Activated gamma-delta T cell treated with anti-CD3 and anti-CD28 coated beads, Interleukin-2, amount 50 U/mL, for 16 hours (primary cell): ENCODE measurements around the gene PRR16.

Source experiments
- DNase-seq: peaks from one replicate; pipeline ENCODE4 v3.0.0-alpha.2; 2020; ENCODE audit warnings: low read depth

The PRR16 gene

DNA sequence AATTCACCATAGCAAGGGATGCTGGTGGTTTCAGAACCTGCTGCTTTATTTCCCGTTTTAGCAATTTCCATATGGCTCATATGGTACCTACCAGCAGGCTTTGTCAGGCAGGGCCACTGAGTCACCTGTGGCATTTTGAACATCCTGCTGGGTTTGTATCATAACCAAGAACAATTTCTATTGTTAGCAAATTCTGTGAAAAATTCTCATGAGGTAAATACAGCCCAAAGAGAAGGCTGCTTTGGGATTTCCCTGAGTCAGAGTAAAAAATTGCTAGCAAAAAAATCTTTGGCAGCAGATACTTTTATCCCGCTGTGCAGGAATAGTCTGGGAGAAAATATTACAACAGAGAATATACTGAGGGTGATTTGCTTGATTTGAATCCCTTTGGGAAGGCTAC is 52.7 kb downstream of the PRR16 start:
- no peak for DNase-seq

DNA sequence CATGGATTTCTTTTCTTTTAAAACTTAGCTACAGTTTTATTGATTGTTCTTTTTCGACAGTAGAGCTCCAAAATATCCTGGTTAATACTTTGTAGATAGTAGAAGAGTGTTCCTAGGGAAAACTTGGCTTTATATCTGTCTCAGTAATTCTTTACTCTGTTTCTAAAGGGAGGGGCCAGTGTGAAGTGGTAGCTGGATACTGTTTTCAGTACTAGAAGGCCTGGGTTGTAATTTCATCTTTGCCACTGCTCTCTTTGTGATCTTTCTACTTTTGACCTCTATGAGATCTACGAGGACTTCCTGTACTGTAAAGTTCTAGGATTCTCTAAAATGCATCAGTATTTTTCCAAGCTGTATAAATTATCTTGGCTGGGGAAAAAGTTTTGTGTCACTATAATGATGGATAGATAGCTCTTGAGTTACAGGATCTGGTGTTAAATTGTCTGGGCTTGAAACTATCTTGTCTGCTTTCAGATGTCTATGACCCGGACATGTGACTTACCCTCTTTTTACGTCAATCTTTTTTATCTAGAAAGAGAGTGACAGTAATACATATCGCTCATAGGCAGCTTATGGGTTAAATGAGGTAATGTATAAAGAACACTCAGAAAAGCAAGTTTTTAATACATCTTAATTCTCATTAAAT is 53.6 kb downstream of the PRR16 start:
- no peak for DNase-seq

DNA sequence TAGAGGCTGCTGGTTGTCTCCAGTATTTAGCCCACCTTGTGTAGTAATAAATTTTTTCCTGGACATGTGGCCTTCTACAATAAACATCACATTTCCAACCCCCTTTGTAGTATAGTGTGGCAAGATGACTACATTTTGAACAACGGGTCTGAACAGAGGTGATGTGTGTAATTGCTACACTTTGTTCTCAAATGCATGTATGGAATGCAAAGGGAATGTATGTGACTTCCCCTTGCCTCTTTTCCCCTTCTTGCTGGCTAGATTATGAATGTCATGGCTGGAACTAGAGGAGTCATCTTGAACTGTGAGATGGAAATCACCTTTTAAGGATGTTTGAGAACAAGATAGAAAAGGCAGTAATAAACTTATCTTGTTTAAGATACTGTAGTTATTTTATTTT is 54.5 kb downstream of the PRR16 start:
- no peak for DNase-seq

DNA sequence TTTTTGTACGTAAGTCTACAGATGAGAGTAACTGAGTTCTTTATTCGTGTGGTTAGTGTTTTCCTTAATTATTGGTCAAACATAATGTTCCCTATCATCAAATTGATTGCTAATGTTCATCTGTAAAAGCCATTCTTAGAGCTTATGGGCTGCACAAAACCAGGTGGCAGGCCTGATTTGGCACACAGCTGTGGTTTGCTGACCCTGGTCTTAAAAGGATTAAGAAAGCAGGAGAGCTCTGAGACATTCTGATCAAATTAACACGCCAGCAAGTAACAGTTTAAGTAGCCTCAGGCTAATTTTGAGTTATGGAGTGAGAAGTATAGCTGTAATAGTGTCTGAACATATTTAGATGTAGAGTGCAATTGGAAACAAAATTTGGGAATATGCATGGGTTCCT is 63.2 kb downstream of the PRR16 start:
- DNase-seq: no peak

- DNase-seq: no peak
These were observed 64.5 kb downstream of the PRR16 start for GRCh38 chr5:120528609-120529008.

GRCh38 chr5:120529386-120529785 is 65.3 kb downstream of the PRR16 start:
- no peak for DNase-seq

GRCh38 chr5:120531215-120531614 is 67.1 kb downstream of the PRR16 start:
- no peak for DNase-seq

GRCh38 chr5:120532835-120533234 is 68.7 kb downstream of the PRR16 start:
- no peak for DNase-seq

GRCh38 chr5:120533581-120533980 is 69.5 kb downstream of the PRR16 start:
- no peak for DNase-seq

GRCh38 chr5:120535900-120536299 is 71.8 kb downstream of the PRR16 start:
- DNase-seq: no peak

DNA sequence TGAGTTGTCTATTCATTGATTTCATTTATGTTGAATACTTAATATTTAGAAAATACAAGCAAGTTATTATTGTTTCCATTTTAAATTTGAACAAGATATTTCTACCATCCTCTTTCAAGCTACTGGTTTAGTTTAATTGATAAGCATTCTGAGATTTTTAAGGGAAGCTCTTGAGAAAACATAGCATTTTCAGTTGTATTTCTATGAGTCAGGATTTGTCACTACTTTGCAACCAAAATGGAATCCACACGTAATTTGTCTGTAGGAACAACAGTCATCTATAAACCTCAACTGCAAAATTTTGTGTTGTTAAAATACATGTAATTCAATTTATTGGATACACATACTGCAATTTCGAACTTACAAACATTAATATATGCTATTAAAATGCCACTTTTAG is 74.0 kb downstream of the PRR16 start:
- no peak for DNase-seq

- DNase-seq: no peak
These were observed 74.5 kb downstream of the PRR16 start for GRCh38 chr5:120538644-120539043.

GRCh38 chr5:120539471-120539870 is 75.4 kb downstream of the PRR16 start:
- DNase-seq: no peak

- no peak for DNase-seq
These were observed 76.0 kb downstream of the PRR16 start for GRCh38 chr5:120540097-120540496.

DNA sequence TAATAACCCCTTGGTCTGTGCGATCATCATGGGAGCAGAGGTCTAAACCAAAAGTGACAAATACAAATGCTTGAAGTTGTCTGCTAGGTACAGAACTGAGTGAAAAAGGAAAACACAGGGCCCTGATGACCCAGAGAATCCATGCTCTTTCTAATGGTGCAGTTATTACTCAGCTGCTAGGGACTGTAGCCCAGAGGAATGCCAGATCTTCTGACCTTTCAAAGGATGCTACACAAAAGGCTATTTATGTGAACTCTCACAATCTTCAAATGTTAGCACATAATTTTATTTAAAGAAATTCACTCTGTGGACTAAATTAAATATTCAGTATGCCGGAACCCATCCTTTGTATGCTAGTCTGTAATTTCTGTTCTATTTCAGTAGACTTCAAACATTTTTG is 79.9 kb downstream of the PRR16 start:
- no peak for DNase-seq

GRCh38 chr5:120545007-120545406 is 80.9 kb downstream of the PRR16 start:
- DNase-seq: no peak

DNA sequence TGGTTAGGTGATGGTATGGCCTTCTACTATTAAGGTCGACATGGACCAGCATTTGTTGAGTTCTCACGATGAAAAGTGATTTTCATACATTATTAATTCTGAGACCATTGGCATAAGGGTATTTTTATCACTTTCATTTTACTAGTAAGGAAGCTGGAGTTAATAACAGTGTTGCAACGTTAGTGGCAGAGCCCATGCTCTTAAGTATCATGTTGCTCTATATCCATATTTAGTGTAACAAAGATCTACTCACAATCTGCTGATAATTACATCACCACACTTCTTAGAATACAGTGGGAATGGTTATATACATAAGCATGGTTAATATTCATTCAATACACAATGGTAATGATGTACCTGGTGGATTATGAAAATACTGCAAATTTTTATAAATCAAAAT is 81.9 kb downstream of the PRR16 start:
- DNase-seq: no peak

- no peak for DNase-seq
These were observed 82.8 kb downstream of the PRR16 start for GRCh38 chr5:120546922-120547321.

GRCh38 chr5:120550358-120550757 is 86.3 kb downstream of the PRR16 start:
- DNase-seq: no peak

- DNase-seq: no peak
These were observed 88.5 kb downstream of the PRR16 start for GRCh38 chr5:120552638-120553037.

DNA sequence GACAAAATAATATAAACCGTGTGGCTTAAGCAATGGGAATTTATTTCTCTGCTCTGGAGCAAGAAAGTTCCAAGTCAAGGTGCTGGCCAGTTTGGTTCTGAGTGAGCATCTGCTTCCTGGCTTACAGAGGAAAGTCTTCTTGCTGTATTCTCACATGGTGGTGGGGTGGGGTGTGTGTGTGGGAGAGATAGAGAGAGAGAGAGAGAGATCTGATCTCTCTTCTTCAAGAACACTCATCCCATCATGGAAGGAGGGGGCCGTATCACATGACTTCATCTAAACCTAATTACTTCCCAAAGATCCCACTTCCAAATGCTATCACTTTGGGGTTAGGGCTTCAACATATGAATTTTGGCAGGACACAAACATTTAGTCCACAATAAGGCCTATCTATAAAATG is 91.2 kb downstream of the PRR16 start:
- DNase-seq: no peak

DNA sequence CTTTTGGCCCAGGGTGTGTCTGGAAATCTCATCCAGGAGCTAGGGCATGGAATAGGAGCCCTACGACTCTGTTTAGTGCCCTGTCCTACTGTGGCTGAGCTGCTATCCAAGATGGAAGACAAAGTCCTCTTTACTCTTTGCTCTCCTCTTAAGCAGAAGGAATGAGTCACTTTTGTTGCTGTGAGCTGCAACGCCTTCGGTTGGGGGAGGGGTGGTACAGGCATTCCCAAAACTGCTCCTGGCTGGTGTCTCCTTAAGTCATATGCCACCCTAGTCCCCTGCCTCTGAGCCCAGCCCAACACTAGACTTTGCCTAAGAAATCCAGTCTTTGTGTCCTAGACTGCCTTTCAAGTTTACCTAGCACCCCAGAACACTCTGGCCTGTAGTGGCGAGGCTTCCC is 99.9 kb downstream of the PRR16 start:
- DNase-seq: no peak

DNA sequence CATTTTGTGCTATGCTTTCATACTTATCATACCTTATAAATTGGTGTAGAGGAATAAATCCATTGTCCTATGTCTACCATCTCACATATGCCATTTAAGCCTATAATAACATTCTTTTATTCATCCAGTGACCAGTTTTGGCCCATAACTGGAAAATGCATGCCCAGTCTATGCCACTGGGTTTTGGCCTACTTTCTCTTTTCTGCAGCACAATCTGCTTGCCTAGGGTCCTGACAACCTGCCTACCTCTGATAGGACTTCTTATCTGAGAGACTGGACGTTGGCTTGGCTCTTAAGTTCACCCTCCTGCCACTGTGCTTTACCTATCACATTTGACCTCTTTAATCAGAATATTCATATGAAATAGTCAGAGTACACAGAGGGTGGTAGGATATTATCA is 103.0 kb downstream of the PRR16 start:
- DNase-seq: no peak

DNA sequence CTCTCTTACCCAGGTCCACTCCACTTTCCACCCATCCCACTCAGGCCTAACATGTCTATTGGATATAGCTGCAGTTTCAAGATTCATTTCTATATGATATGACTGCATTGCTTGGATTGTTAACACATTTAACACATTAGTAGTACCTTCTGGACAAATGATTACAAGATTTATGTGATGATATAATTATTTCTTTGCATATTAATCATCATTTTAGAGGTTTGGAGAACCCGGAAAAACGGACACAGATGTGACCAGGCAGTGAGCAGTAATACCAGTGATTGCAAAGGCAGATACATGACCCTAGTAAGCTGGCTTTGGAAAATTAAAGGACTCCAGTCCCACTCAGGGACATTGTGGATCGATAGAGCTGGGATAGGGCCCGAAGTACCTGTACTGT is 103.8 kb downstream of the PRR16 start:
- no peak for DNase-seq

DNA sequence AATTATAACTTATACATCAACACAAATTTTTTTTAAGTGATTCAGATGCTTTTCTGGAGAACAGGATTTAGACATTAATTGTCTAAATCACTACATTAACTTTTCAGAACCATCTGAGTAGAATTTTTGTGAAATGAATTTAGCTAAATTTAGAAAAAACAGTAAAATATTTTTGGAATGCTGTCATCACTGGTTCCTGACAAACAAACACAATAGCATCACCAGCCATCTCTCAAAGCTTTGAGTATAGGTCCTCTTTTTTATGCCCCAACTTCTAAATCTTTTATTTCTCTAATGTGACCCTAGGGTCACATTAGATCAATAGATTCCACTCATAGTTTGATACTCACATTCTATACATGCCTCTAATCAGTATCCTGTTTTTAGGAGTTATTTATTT is 104.6 kb downstream of the PRR16 start:
- no peak for DNase-seq
